ENCODE measurements around the gene LGALS9C. TPM values are rescaled to one million over a fixed set of nuclear protein-coding genes. Genes with fewer than 3 reads are reported as not detected.
"Not testable (repeated sequence)": the region's sequence is repeated elsewhere in the genome, so short reads cannot be mapped to it uniquely, and the experiment has no call there.

Gene LGALS9C
- total RNA-seq, 1 donor from 2014 or later, result not detected

- not testable (repeated sequence) for H3K27ac Mint-ChIP-seq (ENCODE audit: unreplicated experiment); H3K4me3 Mint-ChIP-seq (ENCODE audit: unreplicated experiment); H3K4me1 Mint-ChIP-seq (ENCODE audit: low read depth, unreplicated experiment); H3K9me3 Mint-ChIP-seq (ENCODE audit: unreplicated experiment); H3K27me3 Mint-ChIP-seq (ENCODE audit: unreplicated experiment); H3K36me3 Mint-ChIP-seq (ENCODE audit: unreplicated experiment); DNase-seq
Measured at GRCh38 chr17:18463831-18464502, 12.6 kb upstream of the LGALS9C start.

DNA sequence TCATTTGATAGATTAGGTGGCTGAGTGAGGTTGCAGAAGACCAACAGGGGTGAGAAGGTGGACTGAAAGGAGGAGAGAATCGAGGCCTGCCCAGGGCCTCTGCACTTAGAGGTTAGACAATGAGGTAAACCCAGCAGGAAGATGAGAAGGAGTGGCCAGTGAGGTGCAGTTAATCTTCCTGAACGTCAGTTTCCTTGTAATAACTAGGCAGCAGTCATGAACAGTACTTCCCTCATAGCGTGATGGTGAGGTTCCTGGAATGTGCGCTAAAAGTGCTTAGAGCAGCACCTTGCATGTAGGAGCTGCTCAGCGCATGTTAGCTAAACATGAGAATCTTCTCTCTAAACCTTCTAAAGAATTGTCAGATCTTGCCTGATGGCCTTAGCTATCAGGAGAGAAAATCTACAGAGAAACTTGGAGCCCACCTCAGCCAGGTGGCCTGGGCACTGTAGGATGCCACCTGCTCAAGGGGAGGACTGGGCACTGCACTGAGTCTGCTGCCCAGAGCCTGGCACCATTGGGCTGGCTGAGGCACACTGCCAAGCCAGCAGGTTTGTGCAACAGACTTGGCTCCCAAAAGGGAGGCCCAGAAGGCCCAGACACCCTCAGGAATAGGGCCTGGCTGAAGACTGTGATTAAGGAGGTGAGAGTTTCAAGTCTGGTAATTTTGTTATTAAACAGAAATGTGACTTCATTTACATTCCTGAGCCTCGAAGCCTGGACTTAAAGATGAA, 10.2 kb upstream of the LGALS9C start:
- H3K36me3 Mint-ChIP-seq (ENCODE audit: unreplicated experiment); H3K4me3 Mint-ChIP-seq (ENCODE audit: unreplicated experiment); H3K27me3 Mint-ChIP-seq (ENCODE audit: unreplicated experiment); H3K4me1 Mint-ChIP-seq (ENCODE audit: low read depth, unreplicated experiment); H3K27ac Mint-ChIP-seq (ENCODE audit: unreplicated experiment); DNase-seq; H3K9me3 Mint-ChIP-seq (ENCODE audit: unreplicated experiment): not testable (repeated sequence)

GRCh38 chr17:18467001-18467400, 9.6 kb upstream of the LGALS9C start:
- H3K4me3 Mint-ChIP-seq (ENCODE audit: unreplicated experiment); DNase-seq; H3K27me3 Mint-ChIP-seq (ENCODE audit: unreplicated experiment); H3K4me1 Mint-ChIP-seq (ENCODE audit: low read depth, unreplicated experiment); H3K36me3 Mint-ChIP-seq (ENCODE audit: unreplicated experiment); H3K27ac Mint-ChIP-seq (ENCODE audit: unreplicated experiment); H3K9me3 Mint-ChIP-seq (ENCODE audit: unreplicated experiment): not testable (repeated sequence)

DNA sequence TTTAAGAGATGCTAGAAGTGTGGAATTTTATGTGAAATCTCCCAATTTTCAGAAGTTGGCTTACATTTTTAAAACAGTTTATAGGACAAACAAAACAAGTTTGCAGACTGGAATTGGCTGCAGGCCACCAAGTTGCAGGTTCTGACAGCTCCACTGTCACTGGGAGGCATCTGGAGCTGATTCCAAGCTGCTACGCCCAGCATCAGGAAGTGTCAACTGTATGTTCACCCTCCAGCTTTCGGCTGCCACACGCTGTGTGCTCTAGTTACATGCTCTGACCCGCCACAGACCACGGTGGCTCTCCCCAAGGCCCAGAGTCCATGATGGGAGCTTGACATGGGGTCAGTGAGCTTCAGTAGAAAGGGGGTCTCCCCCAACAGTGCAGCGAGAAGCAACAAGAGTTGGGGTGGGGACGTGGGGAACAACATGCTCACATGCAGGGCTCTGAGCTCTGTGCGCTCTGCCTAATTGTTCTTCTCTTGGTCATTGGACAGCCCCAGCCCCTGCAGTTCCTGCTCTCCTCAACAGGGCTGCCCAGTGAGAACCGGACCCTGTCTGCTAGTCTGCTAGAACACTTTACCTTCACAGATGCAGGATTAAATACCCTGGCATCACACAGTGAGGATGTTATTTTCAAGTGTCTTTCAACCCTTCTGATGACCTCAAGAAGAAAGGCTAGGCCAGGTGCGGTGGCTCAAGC, 8.0 kb upstream of the LGALS9C start:
- DNase-seq; H3K4me3 Mint-ChIP-seq (ENCODE audit: unreplicated experiment); H3K4me1 Mint-ChIP-seq (ENCODE audit: low read depth, unreplicated experiment); H3K36me3 Mint-ChIP-seq (ENCODE audit: unreplicated experiment); H3K9me3 Mint-ChIP-seq (ENCODE audit: unreplicated experiment); H3K27me3 Mint-ChIP-seq (ENCODE audit: unreplicated experiment); H3K27ac Mint-ChIP-seq (ENCODE audit: unreplicated experiment): not testable (repeated sequence)

- H3K27me3 Mint-ChIP-seq (ENCODE audit: unreplicated experiment); H3K4me3 Mint-ChIP-seq (ENCODE audit: unreplicated experiment); H3K27ac Mint-ChIP-seq (ENCODE audit: unreplicated experiment); H3K4me1 Mint-ChIP-seq (ENCODE audit: low read depth, unreplicated experiment); H3K9me3 Mint-ChIP-seq (ENCODE audit: unreplicated experiment); DNase-seq; H3K36me3 Mint-ChIP-seq (ENCODE audit: unreplicated experiment): not testable (repeated sequence)
Measured at GRCh38 chr17:18469837-18470236, 6.8 kb upstream of the LGALS9C start.

DNA sequence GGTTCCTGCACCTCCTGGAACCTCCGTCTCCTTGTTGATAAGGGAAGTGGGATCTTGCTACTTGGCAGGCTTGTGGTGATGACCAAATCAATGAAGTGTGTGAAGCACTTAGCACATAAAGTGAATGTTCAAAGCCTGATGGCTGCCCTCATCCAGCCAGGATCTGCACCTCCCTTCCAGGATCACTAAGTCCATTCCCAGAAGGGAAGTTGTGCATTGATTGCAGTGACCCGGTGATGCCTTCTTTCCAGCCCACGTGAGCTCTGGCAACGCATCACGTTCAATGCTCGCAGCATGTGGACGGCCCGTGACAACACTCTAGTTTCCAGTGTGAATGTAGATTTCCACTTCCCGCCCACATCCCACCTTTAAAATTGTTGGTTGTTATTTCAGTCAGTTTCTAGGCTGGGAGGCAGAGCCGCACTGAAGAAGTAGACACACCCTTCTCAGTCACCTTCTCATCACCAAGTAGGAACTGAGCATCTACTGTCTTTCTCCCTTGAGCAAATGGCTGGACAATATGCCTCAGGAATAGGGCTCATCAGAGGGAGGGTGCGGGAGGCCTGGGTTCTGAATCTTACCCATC, 6.2 kb upstream of the LGALS9C start:
- H3K4me1 Mint-ChIP-seq (ENCODE audit: low read depth, unreplicated experiment); H3K9me3 Mint-ChIP-seq (ENCODE audit: unreplicated experiment); H3K4me3 Mint-ChIP-seq (ENCODE audit: unreplicated experiment); H3K27me3 Mint-ChIP-seq (ENCODE audit: unreplicated experiment); H3K36me3 Mint-ChIP-seq (ENCODE audit: unreplicated experiment); H3K27ac Mint-ChIP-seq (ENCODE audit: unreplicated experiment); DNase-seq: not testable (repeated sequence)

GRCh38 chr17:18473967-18474366, 2.6 kb upstream of the LGALS9C start:
- H3K4me1 Mint-ChIP-seq (ENCODE audit: low read depth, unreplicated experiment); H3K27me3 Mint-ChIP-seq (ENCODE audit: unreplicated experiment); H3K9me3 Mint-ChIP-seq (ENCODE audit: unreplicated experiment): not testable (repeated sequence)

DNA sequence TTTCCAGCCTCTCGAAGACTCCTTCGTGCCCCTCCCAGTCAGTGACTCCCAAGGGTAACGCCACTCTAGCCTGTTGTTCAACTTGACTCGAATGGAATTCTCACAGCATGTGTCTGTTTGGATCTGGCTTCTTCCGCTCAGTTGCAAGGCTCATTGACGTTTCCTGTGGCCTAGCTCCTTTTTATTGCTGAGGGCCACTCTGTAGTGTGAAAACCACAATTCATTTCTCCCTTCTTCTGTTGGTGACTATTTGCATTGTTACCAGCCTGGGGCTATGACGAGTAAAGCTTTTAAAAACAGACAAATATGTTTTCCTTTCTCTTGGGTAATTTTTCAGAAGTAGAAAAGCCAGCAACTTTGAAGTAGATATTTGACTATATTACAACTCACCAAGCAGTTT, 1.8 kb upstream of the LGALS9C start:
- DNase-seq; H3K9me3 Mint-ChIP-seq (ENCODE audit: unreplicated experiment); H3K4me3 Mint-ChIP-seq (ENCODE audit: unreplicated experiment); H3K36me3 Mint-ChIP-seq (ENCODE audit: unreplicated experiment); H3K27me3 Mint-ChIP-seq (ENCODE audit: unreplicated experiment); H3K4me1 Mint-ChIP-seq (ENCODE audit: low read depth, unreplicated experiment); H3K27ac Mint-ChIP-seq (ENCODE audit: unreplicated experiment): not testable (repeated sequence)

More at GRCh38 chr17:18473967-18474366, 2.6 kb upstream of the LGALS9C start:
- DNase-seq; H3K27ac Mint-ChIP-seq (ENCODE audit: unreplicated experiment); H3K4me3 Mint-ChIP-seq (ENCODE audit: unreplicated experiment); H3K36me3 Mint-ChIP-seq (ENCODE audit: unreplicated experiment): not testable (repeated sequence)

- not testable (repeated sequence) for H3K4me3 Mint-ChIP-seq (ENCODE audit: unreplicated experiment); H3K27ac Mint-ChIP-seq (ENCODE audit: unreplicated experiment); H3K4me1 Mint-ChIP-seq (ENCODE audit: low read depth, unreplicated experiment); H3K36me3 Mint-ChIP-seq (ENCODE audit: unreplicated experiment); H3K9me3 Mint-ChIP-seq (ENCODE audit: unreplicated experiment); DNase-seq; H3K27me3 Mint-ChIP-seq (ENCODE audit: unreplicated experiment)
Measured at GRCh38 chr17:18477367-18477766, 778 bp downstream of the LGALS9C start.

DNA sequence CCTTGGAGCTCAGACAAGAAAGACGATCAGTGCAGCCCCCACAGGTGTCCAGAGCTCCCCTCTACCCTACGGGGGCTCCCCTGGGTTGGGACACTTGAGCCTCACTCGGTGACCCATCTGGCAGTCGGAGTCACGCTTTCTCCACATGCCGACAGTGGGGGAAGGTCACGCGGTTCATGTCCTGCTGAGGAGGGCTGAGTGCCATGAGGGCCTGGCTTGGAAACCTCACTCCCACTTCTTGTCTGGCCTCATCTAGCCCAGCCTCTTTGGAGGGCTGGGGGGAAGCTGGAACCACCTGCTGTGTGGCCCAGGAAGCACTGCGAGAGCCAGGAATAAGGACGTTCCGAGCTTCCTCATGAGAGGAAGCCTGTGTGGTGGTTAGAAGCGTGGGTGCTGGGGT, 1.8 kb downstream of the LGALS9C start:
- not testable (repeated sequence) for H3K4me3 Mint-ChIP-seq (ENCODE audit: unreplicated experiment); H3K27ac Mint-ChIP-seq (ENCODE audit: unreplicated experiment); DNase-seq; H3K9me3 Mint-ChIP-seq (ENCODE audit: unreplicated experiment); H3K36me3 Mint-ChIP-seq (ENCODE audit: unreplicated experiment); H3K4me1 Mint-ChIP-seq (ENCODE audit: low read depth, unreplicated experiment); H3K27me3 Mint-ChIP-seq (ENCODE audit: unreplicated experiment)

DNA sequence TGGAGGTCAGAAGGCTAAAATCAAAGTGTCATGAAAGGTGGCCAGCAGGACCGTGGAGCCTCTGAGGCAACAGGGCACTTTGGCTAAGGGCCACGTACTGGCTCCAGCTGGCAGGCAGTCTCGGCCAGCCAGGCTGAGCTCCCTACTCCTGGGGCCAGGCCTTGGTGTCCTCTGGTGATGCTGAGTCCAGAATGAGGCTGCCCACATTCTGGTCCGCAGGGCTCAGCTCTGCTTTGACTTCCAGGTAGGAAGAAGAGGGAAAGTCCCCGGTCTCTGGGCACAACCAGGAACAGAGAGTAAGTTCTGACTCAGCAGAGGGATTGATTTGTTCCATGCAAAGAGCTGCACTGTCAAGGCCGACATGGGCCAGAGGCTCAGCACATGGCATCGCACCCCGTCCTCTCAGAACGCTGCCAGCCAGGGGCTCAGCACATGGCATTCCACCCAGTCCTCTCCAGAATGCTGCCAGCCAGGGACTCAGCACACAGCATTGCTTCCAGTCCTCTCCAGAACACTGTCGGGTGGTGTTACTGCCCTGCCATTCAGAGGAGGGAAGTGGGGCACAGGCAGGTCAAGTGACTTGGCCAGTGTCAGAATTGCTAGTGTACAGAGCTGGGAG, 2.5 kb downstream of the LGALS9C start:
- not testable (repeated sequence) for H3K9me3 Mint-ChIP-seq (ENCODE audit: unreplicated experiment); H3K4me1 Mint-ChIP-seq (ENCODE audit: low read depth, unreplicated experiment); H3K27ac Mint-ChIP-seq (ENCODE audit: unreplicated experiment); H3K36me3 Mint-ChIP-seq (ENCODE audit: unreplicated experiment); H3K27me3 Mint-ChIP-seq (ENCODE audit: unreplicated experiment); DNase-seq; H3K4me3 Mint-ChIP-seq (ENCODE audit: unreplicated experiment)

- not testable (repeated sequence) for H3K4me3 Mint-ChIP-seq (ENCODE audit: unreplicated experiment); H3K27ac Mint-ChIP-seq (ENCODE audit: unreplicated experiment); H3K9me3 Mint-ChIP-seq (ENCODE audit: unreplicated experiment); H3K36me3 Mint-ChIP-seq (ENCODE audit: unreplicated experiment); H3K4me1 Mint-ChIP-seq (ENCODE audit: low read depth, unreplicated experiment); DNase-seq; H3K27me3 Mint-ChIP-seq (ENCODE audit: unreplicated experiment)
Measured at GRCh38 chr17:18481775-18482174, 5.2 kb downstream of the LGALS9C start.

Data from glutamatergic neuron (in vitro differentiated cells).